Astrocyte of the spinal cord (primary cell): ENCODE measurements around the gene IL17C.
"Not testable (repeated sequence)": the region's sequence is repeated elsewhere in the genome, so short reads cannot be mapped to it uniquely, and the experiment has no call there.

Experiments
- DNase-seq: peaks from one replicate; pipeline ENCODE4 v3.0.0; 2011; ENCODE audit warnings: low read depth, low spot score
- H3K4me3 ChIP-seq: 2 replicates; pipeline ENCODE4 v1.5.1; 2011; ENCODE audit warnings: low read depth, mild to moderate bottlenecking, low read length, moderate library complexity
- CTCF ChIP-seq: IDR thresholded peaks from 2 replicates; pipeline ENCODE4 v1.5.1; 2012; ENCODE audit warnings: low read depth, mild to moderate bottlenecking, low read length, inconsistent platforms
- in situ Hi-C: cut with HindIII; loops from 2 replicates; pipeline ENCODE4 v1.10.0; 2017; ENCODE audit warnings: low sequenced_read_pairs

The IL17C gene

GRCh38 chr16:88665148-88665547 is 26.8 kb downstream of the IL17C start:
- no peak overlapping the region for H3K4me3 ChIP-seq
- in situ Hi-C loops: no loop called here
- no peak for DNase-seq
- TF ChIP-seq CTCF: no peak

DNA sequence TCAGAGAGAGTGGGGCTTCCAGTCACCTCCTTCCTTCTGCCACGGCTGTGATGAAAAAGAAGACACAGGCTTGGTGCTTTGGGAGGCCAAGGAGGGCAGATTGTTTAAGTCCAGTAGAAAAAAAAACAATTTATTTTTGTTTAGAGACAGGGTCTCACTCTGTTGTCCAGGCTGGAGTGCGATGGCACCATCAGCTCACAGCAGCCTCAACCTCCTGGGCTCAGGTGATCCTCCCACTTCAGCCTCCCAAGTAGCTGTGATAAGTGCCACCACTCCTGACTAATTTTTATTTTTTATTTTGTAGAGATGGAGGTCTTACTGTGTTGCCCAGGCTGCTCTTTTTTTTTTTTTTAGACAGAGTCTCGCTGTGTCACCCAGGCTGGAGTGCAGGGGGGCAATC is 27.2 kb downstream of the IL17C start:
- in situ Hi-C loops: no loop called here
- TF ChIP-seq CTCF: no peak
- H3K4me3 ChIP-seq: no peak overlapping the region
- DNase-seq: no peak

DNA sequence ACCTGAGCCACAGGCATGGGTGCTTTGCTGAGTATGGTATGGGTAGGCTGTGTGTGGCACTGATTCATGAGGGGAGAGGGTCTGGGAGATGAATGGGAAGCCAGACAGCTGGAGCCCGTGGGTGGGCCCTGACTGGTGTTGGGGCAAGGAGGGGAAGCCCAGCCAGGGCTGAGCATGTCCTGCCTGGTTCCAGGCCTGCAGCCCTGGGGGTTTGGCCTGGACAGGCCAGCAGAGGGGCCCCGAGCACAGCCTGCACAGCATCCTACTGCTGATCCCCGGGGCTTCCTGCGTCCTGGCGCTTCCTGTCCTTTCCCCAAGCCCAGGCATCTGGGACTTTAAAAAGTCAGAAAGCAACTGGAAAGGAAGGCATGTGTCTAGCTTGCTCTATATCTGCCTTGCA is 29.1 kb downstream of the IL17C start:
- DNase-seq: no peak
- no peak for TF ChIP-seq CTCF
- in situ Hi-C loops: no loop called here
- H3K4me3 ChIP-seq: no peak overlapping the region

DNA sequence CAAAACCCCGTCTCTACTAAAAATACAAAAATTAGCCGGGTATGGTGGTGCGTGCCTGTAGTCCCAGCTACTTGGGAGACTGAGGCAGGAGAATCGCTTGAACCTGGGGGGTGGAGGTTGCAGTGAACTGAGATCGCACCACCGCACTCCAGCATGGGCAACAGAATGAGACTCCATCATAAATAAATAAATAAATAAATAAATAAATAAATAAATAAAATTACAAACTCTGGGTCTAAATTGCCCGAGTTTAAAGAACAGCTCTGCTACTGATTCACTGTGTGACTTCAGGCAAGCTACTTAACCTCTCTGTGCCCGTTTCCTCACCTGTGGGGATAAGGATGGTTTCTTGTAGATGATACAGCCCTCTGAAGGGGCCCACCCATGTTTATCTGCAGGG is 31.1 kb downstream of the IL17C start:
- in situ Hi-C loops, DNase-seq, H3K4me3 ChIP-seq: not testable (repeated sequence)

DNA sequence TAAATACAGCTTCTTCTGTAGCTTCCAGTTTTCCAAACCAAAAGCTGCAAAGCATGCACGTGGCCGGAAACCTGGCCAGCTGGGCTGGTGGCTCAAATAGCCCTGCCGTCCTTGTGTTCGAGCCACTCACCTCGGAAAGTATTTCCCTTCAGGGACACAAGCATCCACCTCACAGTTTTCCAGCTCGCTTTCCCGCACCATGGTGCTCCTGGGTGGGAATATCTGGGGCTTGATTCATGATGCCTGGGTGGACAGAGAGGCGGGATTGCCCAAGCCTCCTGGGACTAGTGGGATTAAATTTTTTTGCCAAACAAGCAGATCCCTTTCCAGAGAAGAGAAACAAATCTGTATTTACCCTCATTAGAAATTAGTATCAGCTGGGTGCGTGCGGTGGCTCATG is 31.6 kb downstream of the IL17C start:
- in situ Hi-C loops: no loop called here
- H3K4me3 ChIP-seq: no peak overlapping the region
- no peak for DNase-seq
- no peak for TF ChIP-seq CTCF

GRCh38 chr16:88671806-88672205 is 33.4 kb downstream of the IL17C start:
- in situ Hi-C loops: no loop called here
- DNase-seq: no peak
- no peak for TF ChIP-seq CTCF

GRCh38 chr16:88672776-88673175 is 34.4 kb downstream of the IL17C start:
- no peak for DNase-seq
- TF ChIP-seq CTCF: peak; percentile 38
- no peak overlapping the region for H3K4me3 ChIP-seq
- in situ Hi-C loops: no loop called here

More at GRCh38 chr16:88671806-88672205, 33.4 kb downstream of the IL17C start:
- no peak overlapping the region for H3K4me3 ChIP-seq
